ENCODE data around the gene CROCC. TPM values are rescaled to one million over a fixed set of nuclear protein-coding genes. Genes with fewer than 3 reads are reported as not detected.

CROCC gene
- total RNA-seq, 1 experiment from 2014 or later = 30.2 TPM

DNA sequence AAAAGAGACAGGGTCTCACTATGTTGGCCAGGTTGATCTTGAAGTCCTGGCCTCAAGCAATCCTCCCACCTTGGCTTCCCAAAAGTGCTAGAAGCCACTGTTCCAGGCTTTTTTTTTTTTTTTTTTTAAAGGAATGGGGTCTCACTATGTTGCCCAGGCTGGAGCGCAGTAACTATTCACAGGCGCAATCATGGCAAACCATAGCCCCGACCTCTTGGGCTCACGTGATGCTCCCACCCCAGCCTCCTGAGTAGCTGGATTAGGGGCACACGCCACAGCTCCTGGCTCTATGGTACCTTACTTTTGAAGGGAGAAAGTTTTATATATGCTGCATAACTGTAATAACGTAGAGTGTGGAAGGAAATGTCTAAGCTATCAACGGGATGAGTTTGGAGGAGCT lies 95.7 kb downstream of the CROCC start:
- H3K4me1 ChIP-seq (ENCODE audit: insufficient read depth, low read length, poor library complexity, severe bottlenecking) = no peaks in the 10 kb centered on the region
- intact Hi-C loops (cut with micrococcal nuclease; ENCODE audit: unreplicated experiment) = no loop called here
- no TSS peak for BruUV-seq (replicated peaks)
- TF ChIP-seq EZH2 (IDR thresholded peaks at IDR 0.05; ENCODE audit: borderline replicate concordance, low read depth, low read length, poor library complexity, severe bottlenecking) (no peak), CTCF (conservative IDR thresholded peaks at IDR 0.05; ENCODE audit: low read depth, low read length) (no peak)
- POLR2A ChIA-PET (ENCODE audit: low non-redundant PET) = no interaction called here
- CTCF ChIA-PET = no interaction called here
- H3K4me3 ChIP-seq (ENCODE audit: low read depth, low read length, poor library complexity, severe bottlenecking) = no peak overlapping the region
- H3K27me3 ChIP-seq (replicated peaks; ENCODE audit: insufficient read depth, low read depth, low read length, poor library complexity) = no peaks in the 10 kb centered on the region
- no peak overlapping the region for H3K27ac ChIP-seq (ENCODE audit: low read depth, low read length, poor library complexity, severe bottlenecking)
- no peaks in the 10 kb centered on the region for H3K9me3 ChIP-seq (ENCODE audit: low read depth, low read length, poor library complexity, severe bottlenecking)
- no peak for DNase-seq (ENCODE audit: low spot score)
- H3K36me3 ChIP-seq (ENCODE audit: insufficient read depth, low read length, poor library complexity, severe bottlenecking) = peaks cover 42% of the 10 kb centered on the region

GRCh38 chr1:17018849-17019248 lies 97.1 kb downstream of the CROCC start:
- BruUV-seq (replicated peaks) = no TSS peak
- Histone ChIP-seq H3K4me1 (ENCODE audit: insufficient read depth, low read length, poor library complexity, severe bottlenecking) (no peaks in the 10 kb centered on the region), H3K27me3 (replicated peaks; ENCODE audit: insufficient read depth, low read depth, low read length, poor library complexity) (no peaks in the 10 kb centered on the region), H3K9me3 (ENCODE audit: low read depth, low read length, poor library complexity, severe bottlenecking) (no peaks in the 10 kb centered on the region), H3K27ac (ENCODE audit: low read depth, low read length, poor library complexity, severe bottlenecking) (no peak overlapping the region), H3K36me3 (ENCODE audit: insufficient read depth, low read length, poor library complexity, severe bottlenecking) (peaks cover 56% of the 10 kb centered on the region), H3K4me3 (ENCODE audit: low read depth, low read length, poor library complexity, severe bottlenecking) (no peak overlapping the region)
- ChIA-PET POLR2A (ENCODE audit: low non-redundant PET) (no interaction called here), CTCF (no interaction called here)
- DNase-seq (ENCODE audit: low spot score) = no peak
- intact Hi-C loops (cut with micrococcal nuclease; ENCODE audit: unreplicated experiment) = no loop called here
- TF ChIP-seq EZH2 (IDR thresholded peaks at IDR 0.05; ENCODE audit: borderline replicate concordance, low read depth, low read length, poor library complexity, severe bottlenecking) (no peak), CTCF (conservative IDR thresholded peaks at IDR 0.05; ENCODE audit: low read depth, low read length) (no peak)

DNA sequence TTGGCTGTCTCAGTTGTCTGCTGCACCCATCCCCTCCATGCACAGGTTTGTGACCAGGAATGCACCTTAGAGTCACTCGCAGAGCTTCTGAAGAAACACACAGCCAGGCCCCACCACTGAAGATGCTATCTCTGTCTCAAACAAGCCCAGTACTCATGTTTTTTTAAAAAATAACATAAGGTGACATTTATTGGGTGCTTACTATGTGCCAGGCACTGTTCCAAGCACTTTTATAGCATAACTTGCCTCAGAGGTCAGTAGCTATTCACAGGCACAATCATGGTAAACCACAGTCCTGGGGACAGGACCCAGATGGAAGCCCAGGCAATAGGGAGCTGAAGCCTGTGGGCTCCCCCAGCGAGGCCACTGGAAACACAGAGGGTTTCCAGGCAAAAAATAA lies 98.8 kb downstream of the CROCC start:
- CTCF ChIA-PET = no interaction called here
- peaks cover 72% of the 10 kb centered on the region for H3K36me3 ChIP-seq (ENCODE audit: insufficient read depth, low read length, poor library complexity, severe bottlenecking)
- no peaks in the 10 kb centered on the region for H3K27me3 ChIP-seq (replicated peaks; ENCODE audit: insufficient read depth, low read depth, low read length, poor library complexity)
- no peak overlapping the region for H3K27ac ChIP-seq (ENCODE audit: low read depth, low read length, poor library complexity, severe bottlenecking)
- H3K4me3 ChIP-seq (ENCODE audit: low read depth, low read length, poor library complexity, severe bottlenecking) = no peak overlapping the region
- POLR2A ChIA-PET (ENCODE audit: low non-redundant PET) = no interaction called here
- BruUV-seq (replicated peaks) = no TSS peak
- no peak for DNase-seq (ENCODE audit: low spot score)
- H3K9me3 ChIP-seq (ENCODE audit: low read depth, low read length, poor library complexity, severe bottlenecking) = no peaks in the 10 kb centered on the region
- TF ChIP-seq EZH2 (IDR thresholded peaks at IDR 0.05; ENCODE audit: borderline replicate concordance, low read depth, low read length, poor library complexity, severe bottlenecking) = no peak
- TF ChIP-seq CTCF (conservative IDR thresholded peaks at IDR 0.05; ENCODE audit: low read depth, low read length) = no peak
- no peaks in the 10 kb centered on the region for H3K4me1 ChIP-seq (ENCODE audit: insufficient read depth, low read length, poor library complexity, severe bottlenecking)
- intact Hi-C loops (cut with micrococcal nuclease; ENCODE audit: unreplicated experiment) = no loop called here
